Measurements from ENCODE around the gene LRRC4C.

Gene LRRC4C

GRCh38 chr11:40273192-40273732 lies 1186.2 kb downstream of the LRRC4C start:
- Histone ChIP-seq H3K14ac (ENCODE audit: low read length in 2 of 2) (no peak overlapping the region), H3K36me3 (ENCODE audit: control insufficient read depth in 1 of 2, insufficient read depth in 2 of 2, low read depth in 1 of 2, low read length in 2 of 2) (no peaks in the 10 kb centered on the region), H2BK15ac (ENCODE audit: low read depth, poor library complexity, severe bottlenecking) (no peak overlapping the region), H3K4ac (ENCODE audit: low read depth in 1 of 2, low read length in 2 of 2) (no peak overlapping the region), H2BK120ac (ENCODE audit: low read depth, low read length) (no peak overlapping the region), H3K27me3 (ENCODE audit: control insufficient read depth in 1 of 2, insufficient read depth in 1 of 2, low read length in 2 of 2) (no peaks in the 10 kb centered on the region), H3K9ac (ENCODE audit: low read length) (no peak overlapping the region), H3K9me3 (ENCODE audit: control insufficient read depth, low read length) (no peaks in the 10 kb centered on the region), H3K4me2 (ENCODE audit: low read length, poor library complexity, severe bottlenecking) (no peak overlapping the region), H3K79me1 (replicated peaks; ENCODE audit: low read length, poor library complexity, severe bottlenecking) (no peaks in the 10 kb centered on the region), H2AK5ac (ENCODE audit: low read length, severe bottlenecking) (no peak overlapping the region), H3K27ac (ENCODE audit: low read length, poor library complexity, severe bottlenecking) (no peak overlapping the region), H4K91ac (ENCODE audit: low read length) (no peak overlapping the region), H2BK5ac (ENCODE audit: low read depth, low read length, poor library complexity, severe bottlenecking) (no peak overlapping the region), H3K4me1 (ENCODE audit: control insufficient read depth, insufficient read depth, low read depth, low read length) (no peaks in the 10 kb centered on the region), H3K4me3 (ENCODE audit: insufficient read depth in 1 of 2, low read depth in 1 of 2, low read length in 2 of 2) (no peak overlapping the region), H4K8ac (ENCODE audit: low read length) (no peak overlapping the region), H2BK12ac (ENCODE audit: low read length in 2 of 2) (no peak overlapping the region), H2AFZ (ENCODE audit: low read depth, low read length) (no peak overlapping the region), H3K23ac (ENCODE audit: low read length in 2 of 2) (no peak overlapping the region), H3K18ac (ENCODE audit: low read depth in 1 of 2, low read length in 2 of 2) (no peak overlapping the region)
- DNase-seq = no peak
- 90% methylated on average over 1 of the region's 1 CpG for WGBS

DNA sequence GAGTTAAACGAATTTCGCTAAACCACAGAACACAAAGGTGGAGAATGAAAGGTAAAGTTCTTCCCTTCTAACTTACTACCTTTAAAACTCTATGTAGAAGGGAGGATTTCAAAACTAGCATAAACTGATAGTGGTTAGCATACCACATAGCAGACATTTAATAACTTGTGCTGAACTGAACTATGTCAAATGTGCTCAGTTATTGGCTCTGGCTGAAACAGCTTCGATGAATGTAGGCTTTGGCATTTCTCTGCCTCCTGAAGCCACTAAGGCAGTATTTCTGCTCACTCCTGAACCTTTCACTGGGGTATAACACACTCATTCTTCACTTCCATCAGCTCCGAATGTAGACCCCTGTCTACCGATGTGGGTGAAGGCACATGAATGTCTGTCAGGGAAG lies 1188.1 kb downstream of the LRRC4C start:
- H3K27me3 ChIP-seq (ENCODE audit: control insufficient read depth in 1 of 2, insufficient read depth in 1 of 2, low read length in 2 of 2) = no peaks in the 10 kb centered on the region
- no peak for DNase-seq
- H2BK15ac ChIP-seq (ENCODE audit: low read depth, poor library complexity, severe bottlenecking) = no peak overlapping the region
- H3K23ac ChIP-seq (ENCODE audit: low read length in 2 of 2) = no peak overlapping the region
- no peak overlapping the region for H3K4ac ChIP-seq (ENCODE audit: low read depth in 1 of 2, low read length in 2 of 2)
- 96% methylated on average over 3 of the region's 5 CpGs for WGBS
- no peak overlapping the region for H4K91ac ChIP-seq (ENCODE audit: low read length)
- no peaks in the 10 kb centered on the region for H3K79me1 ChIP-seq (replicated peaks; ENCODE audit: low read length, poor library complexity, severe bottlenecking)
- H3K36me3 ChIP-seq (ENCODE audit: control insufficient read depth in 1 of 2, insufficient read depth in 2 of 2, low read depth in 1 of 2, low read length in 2 of 2) = no peaks in the 10 kb centered on the region
- H2BK5ac ChIP-seq (ENCODE audit: low read depth, low read length, poor library complexity, severe bottlenecking) = no peak overlapping the region
- no peak overlapping the region for H2AK5ac ChIP-seq (ENCODE audit: low read length, severe bottlenecking)
- H2BK120ac ChIP-seq (ENCODE audit: low read depth, low read length) = no peak overlapping the region
- H3K9me3 ChIP-seq (ENCODE audit: control insufficient read depth, low read length) = no peaks in the 10 kb centered on the region
- H2AFZ ChIP-seq (ENCODE audit: low read depth, low read length) = no peak overlapping the region
- H2BK12ac ChIP-seq (ENCODE audit: low read length in 2 of 2) = no peak overlapping the region
- H3K4me1 ChIP-seq (ENCODE audit: control insufficient read depth, insufficient read depth, low read depth, low read length) = no peaks in the 10 kb centered on the region
- no peak overlapping the region for H3K4me2 ChIP-seq (ENCODE audit: low read length, poor library complexity, severe bottlenecking)
- no peak overlapping the region for H3K14ac ChIP-seq (ENCODE audit: low read length in 2 of 2)
- no peak overlapping the region for H3K9ac ChIP-seq (ENCODE audit: low read length)
- H4K8ac ChIP-seq (ENCODE audit: low read length) = no peak overlapping the region
- H3K27ac ChIP-seq (ENCODE audit: low read length, poor library complexity, severe bottlenecking) = no peak overlapping the region
- H3K4me3 ChIP-seq (ENCODE audit: insufficient read depth in 1 of 2, low read depth in 1 of 2, low read length in 2 of 2) = no peak overlapping the region
- no peak overlapping the region for H3K18ac ChIP-seq (ENCODE audit: low read depth in 1 of 2, low read length in 2 of 2)

GRCh38 chr11:40269865-40270264 lies 1189.6 kb downstream of the LRRC4C start:
- H3K27ac ChIP-seq (ENCODE audit: low read length, poor library complexity, severe bottlenecking) = no peak overlapping the region
- H2AFZ ChIP-seq (ENCODE audit: low read depth, low read length) = no peak overlapping the region
- no peaks in the 10 kb centered on the region for H3K79me1 ChIP-seq (replicated peaks; ENCODE audit: low read length, poor library complexity, severe bottlenecking)
- no peak overlapping the region for H3K23ac ChIP-seq (ENCODE audit: low read length in 2 of 2)
- H2BK15ac ChIP-seq (ENCODE audit: low read depth, poor library complexity, severe bottlenecking) = no peak overlapping the region
- H4K8ac ChIP-seq (ENCODE audit: low read length) = no peak overlapping the region
- no peak overlapping the region for H2AK5ac ChIP-seq (ENCODE audit: low read length, severe bottlenecking)
- no peak overlapping the region for H3K4me2 ChIP-seq (ENCODE audit: low read length, poor library complexity, severe bottlenecking)
- no peaks in the 10 kb centered on the region for H3K9me3 ChIP-seq (ENCODE audit: control insufficient read depth, low read length)
- no peak overlapping the region for H2BK120ac ChIP-seq (ENCODE audit: low read depth, low read length)
- no peak overlapping the region for H3K9ac ChIP-seq (ENCODE audit: low read length)
- H3K36me3 ChIP-seq (ENCODE audit: control insufficient read depth in 1 of 2, insufficient read depth in 2 of 2, low read depth in 1 of 2, low read length in 2 of 2) = no peaks in the 10 kb centered on the region
- no peak overlapping the region for H3K4ac ChIP-seq (ENCODE audit: low read depth in 1 of 2, low read length in 2 of 2)
- no peak for DNase-seq
- no peak overlapping the region for H4K91ac ChIP-seq (ENCODE audit: low read length)
- no peak overlapping the region for H2BK5ac ChIP-seq (ENCODE audit: low read depth, low read length, poor library complexity, severe bottlenecking)
- no peak overlapping the region for H3K4me3 ChIP-seq (ENCODE audit: insufficient read depth in 1 of 2, low read depth in 1 of 2, low read length in 2 of 2)
- no peaks in the 10 kb centered on the region for H3K4me1 ChIP-seq (ENCODE audit: control insufficient read depth, insufficient read depth, low read depth, low read length)
- no peak overlapping the region for H3K14ac ChIP-seq (ENCODE audit: low read length in 2 of 2)
- H3K27me3 ChIP-seq (ENCODE audit: control insufficient read depth in 1 of 2, insufficient read depth in 1 of 2, low read length in 2 of 2) = no peaks in the 10 kb centered on the region
- no peak overlapping the region for H2BK12ac ChIP-seq (ENCODE audit: low read length in 2 of 2)
- WGBS = 96% methylated on average over 1 of the region's 2 CpGs
- H3K18ac ChIP-seq (ENCODE audit: low read depth in 1 of 2, low read length in 2 of 2) = no peak overlapping the region

GRCh38 chr11:40268551-40268950 lies 1190.9 kb downstream of the LRRC4C start:
- Histone ChIP-seq H3K4me1 (ENCODE audit: control insufficient read depth, insufficient read depth, low read depth, low read length) (no peaks in the 10 kb centered on the region), H2BK12ac (ENCODE audit: low read length in 2 of 2) (no peak overlapping the region), H2AK5ac (ENCODE audit: low read length, severe bottlenecking) (no peak overlapping the region), H4K8ac (ENCODE audit: low read length) (no peak overlapping the region), H4K91ac (ENCODE audit: low read length) (no peak overlapping the region), H3K4me3 (ENCODE audit: insufficient read depth in 1 of 2, low read depth in 1 of 2, low read length in 2 of 2) (no peak overlapping the region), H3K18ac (ENCODE audit: low read depth in 1 of 2, low read length in 2 of 2) (no peak overlapping the region), H3K4me2 (ENCODE audit: low read length, poor library complexity, severe bottlenecking) (no peak overlapping the region), H3K27me3 (ENCODE audit: control insufficient read depth in 1 of 2, insufficient read depth in 1 of 2, low read length in 2 of 2) (no peaks in the 10 kb centered on the region), H2BK5ac (ENCODE audit: low read depth, low read length, poor library complexity, severe bottlenecking) (no peak overlapping the region), H3K4ac (ENCODE audit: low read depth in 1 of 2, low read length in 2 of 2) (no peak overlapping the region), H3K27ac (ENCODE audit: low read length, poor library complexity, severe bottlenecking) (no peak overlapping the region), H3K9ac (ENCODE audit: low read length) (no peak overlapping the region), H2BK15ac (ENCODE audit: low read depth, poor library complexity, severe bottlenecking) (no peak overlapping the region), H2BK120ac (ENCODE audit: low read depth, low read length) (no peak overlapping the region), H2AFZ (ENCODE audit: low read depth, low read length) (no peak overlapping the region), H3K79me1 (replicated peaks; ENCODE audit: low read length, poor library complexity, severe bottlenecking) (no peaks in the 10 kb centered on the region), H3K36me3 (ENCODE audit: control insufficient read depth in 1 of 2, insufficient read depth in 2 of 2, low read depth in 1 of 2, low read length in 2 of 2) (no peaks in the 10 kb centered on the region), H3K9me3 (ENCODE audit: control insufficient read depth, low read length) (no peaks in the 10 kb centered on the region), H3K23ac (ENCODE audit: low read length in 2 of 2) (no peak overlapping the region), H3K14ac (ENCODE audit: low read length in 2 of 2) (no peak overlapping the region)
- no peak for DNase-seq
- WGBS = 77% methylated on average over 1 of the region's 2 CpGs

All from mesenchymal stem cell (in vitro differentiated cells and primary cell).